ENCODE results near the gene GINS3.

The GINS3 gene

GRCh38 chr16:58426966-58427365 is 34.7 kb downstream of the GINS3 start:
- no peak for DNase-seq

GRCh38 chr16:58428621-58429542 is 36.6 kb downstream of the GINS3 start:
- DNase-seq: no peak

- DNase-seq: no peak
Observed at GRCh38 chr16:58430718-58431117, 38.4 kb downstream of the GINS3 start.

GRCh38 chr16:58433569-58433951 is 41.3 kb downstream of the GINS3 start:
- DNase-seq: no peak

GRCh38 chr16:58435779-58436178 is 43.5 kb downstream of the GINS3 start:
- no peak for DNase-seq

- DNase-seq: no peak
Observed at GRCh38 chr16:58440131-58440530, 47.9 kb downstream of the GINS3 start.

- DNase-seq: no peak
Observed at GRCh38 chr16:58442547-58442946, 50.3 kb downstream of the GINS3 start.

GRCh38 chr16:58443783-58444182 is 51.5 kb downstream of the GINS3 start:
- no peak for DNase-seq

- no peak for DNase-seq
Observed at GRCh38 chr16:58444265-58444664, 52.0 kb downstream of the GINS3 start.

- DNase-seq: no peak
Observed at GRCh38 chr16:58448890-58449289, 56.6 kb downstream of the GINS3 start.

- no peak for DNase-seq
Observed at GRCh38 chr16:58449306-58449705, 57.0 kb downstream of the GINS3 start.

GRCh38 chr16:58449768-58450167 is 57.5 kb downstream of the GINS3 start:
- no peak for DNase-seq

GRCh38 chr16:58450590-58450989 is 58.3 kb downstream of the GINS3 start:
- no peak for DNase-seq

- no peak for DNase-seq
Observed at GRCh38 chr16:58451265-58451689, 59.0 kb downstream of the GINS3 start.

GRCh38 chr16:58451945-58452401 is 59.7 kb downstream of the GINS3 start:
- DNase-seq: no peak

- no peak for DNase-seq
Observed at GRCh38 chr16:58452640-58453039, 60.4 kb downstream of the GINS3 start.

GRCh38 chr16:58454178-58454577 is 61.9 kb downstream of the GINS3 start:
- no peak for DNase-seq

GRCh38 chr16:58454856-58455255 is 62.6 kb downstream of the GINS3 start:
- DNase-seq: no peak
